ENCODE measurements around the gene KRTAP12-1.
"Not testable (repeated sequence)": the region's sequence is repeated elsewhere in the genome, so short reads cannot be mapped to it uniquely, and the experiment has no call there.

Gene KRTAP12-1

DNA sequence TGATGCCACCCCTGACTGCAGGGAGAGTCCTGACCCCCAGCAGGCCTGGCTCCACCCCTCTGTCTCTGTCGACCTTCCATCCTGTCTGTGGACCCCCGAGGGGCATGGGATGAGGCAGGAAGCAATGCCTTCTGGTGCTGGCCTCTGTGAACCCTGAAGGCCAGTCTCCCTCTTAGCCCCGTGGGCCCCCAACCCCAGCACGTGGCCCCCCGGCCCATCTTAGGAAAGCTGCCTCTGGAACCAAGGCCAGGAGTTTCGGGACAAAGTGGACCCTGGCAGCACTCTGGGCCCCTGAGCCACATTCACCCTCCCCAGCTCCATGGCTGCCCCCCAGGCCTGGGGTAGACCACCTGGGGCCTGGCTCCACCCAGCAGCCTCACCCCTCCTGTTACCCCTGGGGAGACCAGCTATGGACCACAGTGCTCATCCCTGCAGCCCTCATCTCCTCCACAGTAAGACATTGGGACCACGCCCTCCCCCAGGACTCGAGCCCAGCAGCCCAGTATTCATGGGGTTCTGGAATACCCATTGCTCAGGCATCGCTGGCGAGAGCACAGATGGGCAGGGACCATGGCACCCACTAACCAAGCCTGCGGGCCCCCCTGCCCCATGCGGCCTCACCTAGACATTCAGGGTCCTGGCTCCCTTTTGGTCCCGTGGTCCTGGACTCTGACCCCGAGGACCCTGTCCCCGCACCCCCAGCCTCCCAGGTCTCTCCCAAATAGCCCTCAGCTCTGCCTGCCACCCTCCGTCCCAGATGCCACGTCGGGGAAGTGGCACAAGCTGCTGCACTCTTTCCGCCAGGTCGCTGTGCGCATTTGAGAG is 43.2 kb downstream of the KRTAP12-1 start:
- DNase-seq: not testable (repeated sequence)

DNA sequence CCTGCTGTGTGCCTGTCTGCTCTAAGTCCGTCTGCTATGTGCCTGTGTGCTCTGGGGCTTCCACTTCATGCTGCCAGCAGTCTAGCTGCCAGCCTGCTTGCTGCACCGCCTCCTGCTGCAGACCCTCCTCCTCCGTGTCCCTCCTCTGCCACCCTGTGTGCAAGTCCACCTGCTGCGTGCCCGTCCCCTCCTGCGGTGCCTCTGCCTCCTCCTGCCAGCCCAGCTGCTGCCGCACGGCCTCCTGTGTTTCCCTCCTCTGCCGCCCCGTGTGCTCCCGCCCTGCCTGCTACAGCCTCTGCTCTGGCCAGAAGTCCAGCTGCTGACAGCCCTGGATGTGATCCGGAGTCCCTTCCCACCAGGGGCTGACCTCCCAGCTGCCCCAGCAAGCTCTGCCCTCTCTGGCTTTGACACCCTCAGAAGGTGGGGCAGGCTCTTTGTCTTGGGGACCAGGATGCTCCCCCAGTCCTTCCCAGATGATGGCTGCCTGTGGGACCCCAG is 44.1 kb downstream of the KRTAP12-1 start:
- DNase-seq: not testable (repeated sequence)

DNA sequence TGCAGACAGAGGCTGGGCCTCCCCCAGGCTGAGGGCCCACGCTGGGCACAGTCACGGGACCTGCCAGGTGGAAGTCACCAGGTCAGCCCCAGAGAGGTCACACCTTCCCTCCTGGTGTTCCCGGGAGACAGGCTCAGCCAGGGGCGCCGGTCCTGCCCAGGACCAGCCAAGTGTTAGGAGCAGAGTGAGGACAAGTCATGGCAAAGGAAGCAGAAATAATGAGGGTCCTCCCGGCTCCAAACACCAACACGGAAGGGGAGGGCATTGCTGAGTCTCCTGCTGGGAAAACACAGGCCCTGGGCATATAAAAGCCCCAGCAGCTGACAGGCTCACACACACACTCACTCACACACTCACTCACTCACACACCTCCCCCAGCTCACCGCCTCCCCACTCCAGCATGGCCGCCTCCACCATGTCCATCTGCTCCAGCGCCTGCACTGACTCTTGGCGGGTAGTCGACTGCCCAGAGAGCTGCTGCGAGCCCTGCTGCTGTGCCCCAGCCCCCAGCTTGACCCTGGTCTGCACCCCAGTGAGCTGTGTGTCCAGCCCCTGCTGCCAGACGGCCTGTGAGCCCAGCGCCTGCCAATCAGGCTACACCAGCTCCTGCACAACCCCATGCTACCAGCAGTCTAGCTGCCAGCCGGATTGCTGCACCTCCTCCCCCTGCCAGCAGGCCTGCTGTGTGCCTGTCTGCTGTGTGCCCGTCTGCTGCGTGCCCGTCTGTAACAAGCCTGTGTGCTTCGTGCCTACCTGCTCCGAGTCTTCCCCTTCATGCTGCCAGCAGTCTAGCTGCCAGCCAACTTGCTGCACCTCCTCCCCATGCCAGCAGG is 44.7 kb downstream of the KRTAP12-1 start, which contains the start of gene KRTAP10-10:
Gene KRTAP10-10 (plus strand): TSS at position 339 of the 833 bp plus-strand sequence. CDS start 62 bp downstream, at position 401.
- DNase-seq: no peak

DNA sequence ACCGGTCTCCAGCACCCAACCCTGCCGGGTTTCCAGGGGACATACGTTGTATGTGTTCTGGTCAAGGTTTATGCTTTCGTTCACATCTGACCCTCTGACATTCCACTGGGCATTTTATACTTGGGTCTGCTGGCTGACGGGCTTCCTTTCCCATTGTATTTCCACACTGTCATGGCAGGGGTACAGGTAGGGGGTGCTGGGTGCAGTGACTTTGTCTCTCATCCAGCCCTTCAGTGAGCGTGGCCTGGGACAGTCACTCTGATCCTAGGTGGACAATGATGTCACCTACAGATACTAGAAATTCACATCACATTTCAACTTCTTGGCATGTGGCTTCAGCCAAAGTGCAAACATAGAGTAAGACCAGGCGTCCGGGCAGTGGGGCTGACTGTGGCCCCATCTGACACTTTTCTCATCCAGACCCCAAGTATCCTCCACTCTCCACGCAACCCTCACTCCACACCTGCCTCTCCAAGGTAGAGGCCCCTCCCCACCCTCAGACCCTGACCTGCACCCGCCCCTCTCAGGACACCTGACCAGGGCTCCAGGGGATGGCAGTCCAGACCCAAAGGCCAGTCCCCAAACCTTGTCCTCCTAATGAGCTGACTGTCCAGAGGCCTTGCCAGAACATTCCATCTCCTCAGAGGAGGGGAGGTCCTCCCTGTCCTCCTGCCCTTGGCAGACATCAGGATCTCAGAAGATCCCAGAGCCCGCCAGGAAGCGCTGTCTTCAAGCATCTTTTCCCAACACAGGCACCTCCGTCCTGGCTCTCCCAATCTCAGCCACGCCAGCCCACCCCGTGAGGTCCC is 45.5 kb downstream of the KRTAP12-1 start:
- no peak for DNase-seq

DNA sequence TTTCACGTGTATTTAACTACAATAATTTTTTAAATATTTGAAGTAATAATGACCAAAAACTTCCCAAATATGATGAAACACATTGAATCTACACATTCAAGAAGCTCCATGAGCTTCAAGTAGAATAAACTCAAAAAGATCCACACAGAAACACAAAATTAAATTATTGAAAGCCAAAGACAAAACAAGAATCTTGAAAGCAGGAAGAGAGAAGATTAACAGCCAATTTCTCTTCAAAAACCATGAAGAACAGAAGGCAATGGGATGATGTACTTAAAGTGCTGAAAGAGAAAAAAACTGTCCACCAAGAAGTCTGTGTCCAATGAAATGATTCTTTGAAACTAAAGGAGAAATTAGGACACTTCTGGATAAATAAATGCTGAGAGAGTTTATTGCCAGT is 49.9 kb downstream of the KRTAP12-1 start:
- DNase-seq: no peak
